Loucy (cell line): ENCODE data around the gene SEPTIN2.

ENCODE experiments used
- H2AFZ ChIP-seq: fragments of 200-600 bp; sonication (generic); 2 replicates; pipeline ENCODE4 v1.6.0; 2016; ENCODE audit warnings: antibody characterized with exemption, mild to moderate bottlenecking, low read length, moderate library complexity
- H3F3A ChIP-seq: fragments of 200-600 bp; 2 replicates; pipeline ENCODE4 v1.6.0; 2016; ENCODE audit warnings: antibody characterized with exemption, low read depth, mild to moderate bottlenecking
- H3K27me3 ChIP-seq: fragments of 200-600 bp; sonication (generic); 2 replicates; pipeline ENCODE4 v1.6.1; 2014; ENCODE audit warnings: low read length, mild to moderate bottlenecking; ENCODE audit not compliant: insufficient read depth, poor library complexity, severe bottlenecking
- H3K36me3 ChIP-seq: fragments of 200-600 bp; sonication (generic); 2 replicates; pipeline ENCODE4 v1.6.1; 2016; ENCODE audit warnings: low read length; ENCODE audit not compliant: insufficient read depth
- H3K4me1 ChIP-seq: fragments of 200-600 bp; sonication (generic); 2 replicates; pipeline ENCODE4 v1.5.1; 2014; ENCODE audit warnings: low read length, mild to moderate bottlenecking; ENCODE audit not compliant: insufficient read depth, poor library complexity, severe bottlenecking
- H3K4me2 ChIP-seq: fragments of 200-600 bp; sonication (generic); 2 replicates; pipeline ENCODE4 v1.6.0; 2014; ENCODE audit warnings: antibody characterized with exemption, low read length, low read depth, mild to moderate bottlenecking; ENCODE audit not compliant: poor library complexity, severe bottlenecking
- H3K4me3 ChIP-seq: fragments of 200-600 bp; sonication (generic); 2 replicates; pipeline ENCODE4 v1.5.1; 2014; ENCODE audit warnings: low read length, mild to moderate bottlenecking, mixed read lengths; ENCODE audit not compliant: poor library complexity, severe bottlenecking
- H3K79me2 ChIP-seq: fragments of 200-600 bp; sonication (generic); 2 replicates; pipeline ENCODE4 v1.6.1; 2014; ENCODE audit warnings: low read length; ENCODE audit not compliant: insufficient read depth
- H3K9ac ChIP-seq: fragments of 200-600 bp; sonication (generic); 2 replicates; pipeline ENCODE4 v1.6.0; 2014; ENCODE audit warnings: mild to moderate bottlenecking, low read depth, low read length, moderate library complexity; ENCODE audit not compliant: poor library complexity, severe bottlenecking
- H3K9me2 ChIP-seq: fragments of 200-600 bp; sonication (generic); replicated peaks from 2 replicates; pipeline ENCODE4 v1.6.1; 2016; ENCODE audit warnings: low read depth, low read length, mixed read lengths
- H3K9me3 ChIP-seq: fragments of 200-600 bp; sonication (generic); 2 replicates; pipeline ENCODE4 v1.6.1; 2014; ENCODE audit warnings: mild to moderate bottlenecking, antibody characterized with exemption, low read length, low read depth; ENCODE audit not compliant: insufficient read depth
- H4K20me1 ChIP-seq: fragments of 200-600 bp; sonication (generic); 2 replicates; pipeline ENCODE4 v1.6.0; 2014; ENCODE audit warnings: antibody characterized with exemption, low read length, mild to moderate bottlenecking; ENCODE audit not compliant: insufficient read depth, poor library complexity, severe bottlenecking
- CTCF ChIP-seq: fragments of 200-600 bp; sonication (generic); conservative IDR thresholded peaks from 2 replicates; pipeline ENCODE4 v1.5.1; 2014; ENCODE audit warnings: mild to moderate bottlenecking, antibody characterized with exemption, low read length
- EZH2phosphoT487 ChIP-seq: fragments of 200-600 bp; IDR thresholded peaks from 2 replicates; pipeline ENCODE4 v1.6.1; 2018; ENCODE audit warnings: antibody characterized with exemption, mild to moderate bottlenecking, moderate library complexity, borderline replicate concordance

Gene SEPTIN2

GRCh38 chr2:241351640-241352031, 35.9 kb downstream of the SEPTIN2 start:
- Histone ChIP-seq H3K9me2 (no peaks in the 10 kb centered on the region), H4K20me1 (peaks cover 5% of the 10 kb centered on the region), H3K9me3 (no peaks in the 10 kb centered on the region), H3K4me3 (no peak overlapping the region), H3K27me3 (no peaks in the 10 kb centered on the region), H2AFZ (no peak overlapping the region), H3K4me1 (peaks cover under 1% of the 10 kb centered on the region), H3K4me2 (no peak overlapping the region), H3K36me3 (peaks cover 81% of the 10 kb centered on the region), H3F3A (peaks cover 8% of the 10 kb centered on the region; the same call in 1 of the 2 replicates), H3K79me2 (peaks cover 4% of the 10 kb centered on the region), H3K9ac (no peak overlapping the region)
- TF ChIP-seq CTCF (no peak), EZH2phosphoT487 (no peak)

GRCh38 chr2:241352227-241352626, 36.5 kb downstream of the SEPTIN2 start:
- Histone ChIP-seq H3K9me2 (no peaks in the 10 kb centered on the region), H3K4me3 (no peak overlapping the region), H3K4me1 (peaks cover 6% of the 10 kb centered on the region), H3F3A (peaks cover 8% of the 10 kb centered on the region; the same call in 1 of the 2 replicates), H3K9me3 (no peaks in the 10 kb centered on the region), H3K36me3 (peaks cover 75% of the 10 kb centered on the region), H3K4me2 (no peak overlapping the region), H3K79me2 (peaks cover 10% of the 10 kb centered on the region), H3K9ac (no peak overlapping the region), H2AFZ (no peak overlapping the region), H4K20me1 (peaks cover 10% of the 10 kb centered on the region), H3K27me3 (no peaks in the 10 kb centered on the region)
- TF ChIP-seq CTCF (no peak), EZH2phosphoT487 (no peak)

GRCh38 chr2:241354668-241355658, 39.2 kb downstream of the SEPTIN2 start:
- Histone ChIP-seq H3K4me2 (no peak overlapping the region), H3K36me3 (peaks cover 50% of the 10 kb centered on the region), H3K4me1 (peaks cover 24% of the 10 kb centered on the region), H2AFZ (no peak overlapping the region), H3F3A (peaks cover 8% of the 10 kb centered on the region; the same call in 1 of the 2 replicates), H3K27me3 (no peaks in the 10 kb centered on the region), H3K9ac (no peak overlapping the region), H4K20me1 (peaks cover 16% of the 10 kb centered on the region), H3K9me2 (no peaks in the 10 kb centered on the region), H3K79me2 (peaks cover 20% of the 10 kb centered on the region), H3K9me3 (no peaks in the 10 kb centered on the region), H3K4me3 (no peak overlapping the region)
- no peak for TF ChIP-seq CTCF
- TF ChIP-seq EZH2phosphoT487: no peak
